Upper lobe of right lung (tissue), 1 donor: Measurements from ENCODE around the gene ZNF407. TPM values are rescaled to one million over a fixed set of nuclear protein-coding genes. Genes with fewer than 3 reads are reported as not detected.

Experiments
- ATAC-seq: fragments of 200-7000 bp; cut with Tn5 transposase; one replicate; pipeline ENCODE4 v1.9.1; 2020; ENCODE audit warnings: mild to moderate bottlenecking, moderate library complexity
- DNase-seq: peaks from one replicate; pipeline ENCODE4 v3.0.0-alpha.2; 2020
- H3K27ac ChIP-seq: fragments of 200-600 bp; one replicate; pipeline ENCODE4 v1.8.0; 2022
- H3K27me3 ChIP-seq: fragments of 200-600 bp; one replicate; pipeline ENCODE4 v1.8.0; 2022; ENCODE audit warnings: mild to moderate bottlenecking
- H3K36me3 ChIP-seq: fragments of 200-600 bp; one replicate; pipeline ENCODE4 v1.8.0; 2022
- H3K4me1 ChIP-seq: fragments of 200-600 bp; one replicate; pipeline ENCODE4 v1.8.0; 2022
- H3K4me3 ChIP-seq: fragments of 200-600 bp; one replicate; pipeline ENCODE4 v1.8.0; 2022; ENCODE audit warnings: mild to moderate bottlenecking
- H3K9me3 ChIP-seq: fragments of 200-600 bp; one replicate; pipeline ENCODE4 v1.8.0; 2022
- intact Hi-C: fragments of 100-400 bp; cut with DNase I; formaldehyde crosslinking; loops from one replicate; pipeline ENCODE4 v1.11.0; 2022
- total RNA-seq: library from RNA; stranded (reverse); fragmentation: NEBNext Ultra II Directional; extraction: Animal tissue kit (Norgen Biotek cat#: 25700); gene quantifications from one replicate; pipeline ENCODE4 v1.2.1, GENCODE V29; 2021
- TF ChIP-seq, protein P1 (sequence below): fragments of 200-600 bp; IDR thresholded peaks from one replicate; pipeline ENCODE4 v1.8.0; 2022; ENCODE audit warnings: antibody characterized with exemption
- donor health status: DM: no; HTN: yes; CAD: no; lungs with severe emphysema.

Gene ZNF407
- total RNA-seq, 1 donor from 2014 or later = 18.4 TPM

- DNase-seq = no peak
- no peaks in the 10 kb centered on the region for H3K27me3 ChIP-seq
Measured at GRCh38 chr18:74689251-74689650, 91.6 kb downstream of the ZNF407 start.

DNA sequence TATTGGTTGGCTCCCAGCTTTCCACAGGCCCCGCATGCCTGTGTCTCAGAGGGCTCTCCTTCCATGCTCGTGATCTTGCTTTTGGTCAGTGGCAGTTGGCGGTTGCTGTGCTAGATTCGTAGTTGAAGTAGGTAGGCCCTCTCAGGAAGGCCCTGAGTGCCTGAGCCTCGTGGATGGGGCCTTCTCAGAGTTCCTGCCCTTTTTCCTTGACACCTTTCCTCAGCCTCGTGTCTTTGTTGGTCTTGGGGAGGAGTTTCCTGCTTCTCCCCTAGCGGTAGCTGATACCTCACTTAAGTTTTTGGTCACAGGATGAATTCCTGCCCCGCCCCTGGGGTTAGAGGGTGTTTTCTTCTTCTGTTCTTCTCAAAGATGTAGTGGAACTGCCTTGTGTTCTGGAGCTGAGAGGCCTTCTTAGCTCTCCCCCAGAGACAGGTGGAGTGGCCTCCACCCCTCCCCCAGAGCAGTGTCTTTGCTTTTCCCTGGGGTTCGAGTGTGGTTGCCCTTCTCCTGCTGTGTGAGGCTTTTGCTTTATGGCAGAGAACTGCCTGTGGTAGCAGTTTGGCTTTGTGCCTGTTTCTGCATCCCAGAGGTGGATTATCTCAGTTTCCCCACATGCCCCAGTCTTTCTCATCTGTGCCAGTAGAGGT lies 94.8 kb downstream of the ZNF407 start:
- Histone ChIP-seq H3K4me1 (no peaks in the 10 kb centered on the region), H3K36me3 (no peaks in the 10 kb centered on the region), H3K27me3 (no peaks in the 10 kb centered on the region), H3K27ac (no peak overlapping the region), H3K4me3 (no peak overlapping the region), H3K9me3 (no peaks in the 10 kb centered on the region)
- no peak for DNase-seq
- ATAC-seq = no peak
- intact Hi-C loops = no loop called here
- TF ChIP-seq, protein P1, sequence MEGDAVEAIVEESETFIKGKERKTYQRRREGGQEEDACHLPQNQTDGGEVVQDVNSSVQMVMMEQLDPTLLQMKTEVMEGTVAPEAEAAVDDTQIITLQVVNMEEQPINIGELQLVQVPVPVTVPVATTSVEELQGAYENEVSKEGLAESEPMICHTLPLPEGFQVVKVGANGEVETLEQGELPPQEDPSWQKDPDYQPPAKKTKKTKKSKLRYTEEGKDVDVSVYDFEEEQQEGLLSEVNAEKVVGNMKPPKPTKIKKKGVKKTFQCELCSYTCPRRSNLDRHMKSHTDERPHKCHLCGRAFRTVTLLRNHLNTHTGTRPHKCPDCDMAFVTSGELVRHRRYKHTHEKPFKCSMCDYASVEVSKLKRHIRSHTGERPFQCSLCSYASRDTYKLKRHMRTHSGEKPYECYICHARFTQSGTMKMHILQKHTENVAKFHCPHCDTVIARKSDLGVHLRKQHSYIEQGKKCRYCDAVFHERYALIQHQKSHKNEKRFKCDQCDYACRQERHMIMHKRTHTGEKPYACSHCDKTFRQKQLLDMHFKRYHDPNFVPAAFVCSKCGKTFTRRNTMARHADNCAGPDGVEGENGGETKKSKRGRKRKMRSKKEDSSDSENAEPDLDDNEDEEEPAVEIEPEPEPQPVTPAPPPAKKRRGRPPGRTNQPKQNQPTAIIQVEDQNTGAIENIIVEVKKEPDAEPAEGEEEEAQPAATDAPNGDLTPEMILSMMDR = no peak

More at GRCh38 chr18:74689251-74689650, 91.6 kb downstream of the ZNF407 start:
- H3K4me3 ChIP-seq = no peak overlapping the region
- no peaks in the 10 kb centered on the region for H3K4me1 ChIP-seq
- H3K9me3 ChIP-seq = no peaks in the 10 kb centered on the region
- H3K27ac ChIP-seq = no peak overlapping the region
- intact Hi-C loops = no loop called here
- no peak for ATAC-seq
- no peaks in the 10 kb centered on the region for H3K36me3 ChIP-seq
- TF ChIP-seq, protein P1 = no peak

- ATAC-seq (no peak), DNase-seq (no peak)
- no peak overlapping the region for H3K4me3 ChIP-seq
- H3K27me3 ChIP-seq = no peaks in the 10 kb centered on the region
- no peaks in the 10 kb centered on the region for H3K4me1 ChIP-seq
- H3K27ac ChIP-seq = no peak overlapping the region
- intact Hi-C loops = no loop called here
- H3K9me3 ChIP-seq = no peaks in the 10 kb centered on the region
- H3K36me3 ChIP-seq = no peaks in the 10 kb centered on the region
- TF ChIP-seq, protein P1 = no peak
Measured at GRCh38 chr18:74694436-74694835, 96.8 kb downstream of the ZNF407 start.

DNA sequence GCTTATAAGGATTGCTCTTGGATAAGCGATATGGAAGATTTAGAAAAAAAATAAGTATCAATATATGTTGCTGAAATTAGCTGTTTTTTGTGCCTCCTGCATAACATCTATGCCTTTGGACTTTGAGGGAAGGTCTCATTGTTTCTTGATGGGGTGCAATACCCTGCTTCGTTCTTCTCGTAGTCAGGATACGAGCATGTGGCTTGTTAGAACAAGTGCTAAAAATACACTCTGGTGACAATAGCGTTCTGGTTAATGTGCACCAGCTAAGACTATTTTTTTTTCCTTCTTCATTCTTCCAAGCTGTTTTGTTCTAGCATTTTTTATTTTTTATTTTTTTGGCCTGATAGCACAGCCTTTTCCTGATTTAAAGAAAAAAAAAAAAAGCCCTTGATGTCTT lies 97.5 kb downstream of the ZNF407 start:
- H3K36me3 ChIP-seq = no peaks in the 10 kb centered on the region
- H3K4me1 ChIP-seq = no peaks in the 10 kb centered on the region
- intact Hi-C loops = no loop called here
- TF ChIP-seq, protein P1 = no peak
- H3K27ac ChIP-seq = no peak overlapping the region
- H3K9me3 ChIP-seq = no peaks in the 10 kb centered on the region
- DNase-seq (no peak), ATAC-seq (no peak)
- H3K4me3 ChIP-seq = no peak overlapping the region
- no peaks in the 10 kb centered on the region for H3K27me3 ChIP-seq

DNA sequence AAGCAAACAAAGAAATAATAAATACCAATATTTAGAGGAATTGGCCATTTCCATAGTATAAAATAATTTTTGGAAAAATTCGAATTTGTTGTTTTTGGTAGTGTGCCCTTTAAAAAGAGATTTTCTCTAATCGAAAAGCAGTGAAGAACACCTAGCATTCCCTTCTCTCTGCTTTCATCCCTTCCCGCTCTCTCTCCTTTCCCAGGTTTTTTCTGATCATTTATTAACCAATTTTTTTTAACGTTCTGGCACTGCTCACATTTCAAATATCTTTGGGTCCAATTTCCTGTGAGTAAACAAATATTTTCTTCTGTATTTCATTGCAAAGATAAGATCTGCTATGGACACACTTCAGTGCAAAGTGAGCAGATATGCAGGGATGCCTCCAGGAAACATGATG lies 101.2 kb downstream of the ZNF407 start:
- intact Hi-C loops = no loop called here
- no peaks in the 10 kb centered on the region for H3K27me3 ChIP-seq
- DNase-seq = no peak

More for the DNA sequence above, 101.2 kb downstream of the ZNF407 start:
- ATAC-seq = no peak
- no peaks in the 10 kb centered on the region for H3K36me3 ChIP-seq
- H3K4me3 ChIP-seq = no peak overlapping the region
- H3K9me3 ChIP-seq = no peaks in the 10 kb centered on the region
- no peaks in the 10 kb centered on the region for H3K4me1 ChIP-seq
- H3K27ac ChIP-seq = no peak overlapping the region
- TF ChIP-seq, protein P1 = no peak
